ES-I3 (cell line): ENCODE data around the gene RAD51B.

Experiments used
- H3K36me3 ChIP-seq: 2 replicates; pipeline ENCODE4 v1.6.1; 2013; ENCODE audit warnings: mild to moderate bottlenecking, low read length, control low read depth, moderate library complexity; ENCODE audit not compliant: insufficient read depth
- H3K4me1 ChIP-seq: 2 replicates; pipeline ENCODE4 v1.6.1; 2013; ENCODE audit warnings: mild to moderate bottlenecking, control low read depth, low read length; ENCODE audit not compliant: insufficient read depth
- H3K9ac ChIP-seq: 2 replicates; pipeline ENCODE4 v1.6.1; 2013; ENCODE audit warnings: low read depth, mild to moderate bottlenecking, low read length, moderate library complexity
- H3K9me3 ChIP-seq: 2 replicates; pipeline ENCODE4 v1.6.1; 2013; ENCODE audit warnings: mild to moderate bottlenecking, low read length, moderate library complexity; ENCODE audit not compliant: control insufficient read depth, insufficient read depth

RAD51B gene

GRCh38 chr14:67935371-67935770 lies 115.8 kb downstream of the RAD51B start:
- Histone ChIP-seq H3K36me3 (no peaks in the 10 kb centered on the region), H3K9me3 (no peaks in the 10 kb centered on the region; the same call in none of the 2 replicates), H3K4me1 (peaks cover 47% of the 10 kb centered on the region), H3K9ac (no peak overlapping the region)

- no peak overlapping the region for H3K9ac ChIP-seq
- H3K4me1 ChIP-seq, result peaks cover 62% of the 10 kb centered on the region
- H3K36me3 ChIP-seq, result no peaks in the 10 kb centered on the region
- no peaks in the 10 kb centered on the region for H3K9me3 ChIP-seq
These were observed 118.5 kb downstream of the RAD51B start for GRCh38 chr14:67938071-67938470.

- H3K4me1 ChIP-seq, result peaks cover 55% of the 10 kb centered on the region
- no peaks in the 10 kb centered on the region for H3K36me3 ChIP-seq
- no peak overlapping the region for H3K9ac ChIP-seq
- no peaks in the 10 kb centered on the region for H3K9me3 ChIP-seq
These were observed 121.2 kb downstream of the RAD51B start for GRCh38 chr14:67940486-67941455.

GRCh38 chr14:67941456-67942018 lies 122.0 kb downstream of the RAD51B start:
- Histone ChIP-seq H3K4me1 (peaks cover 55% of the 10 kb centered on the region), H3K9ac (no peak overlapping the region), H3K36me3 (no peaks in the 10 kb centered on the region), H3K9me3 (no peaks in the 10 kb centered on the region)

GRCh38 chr14:67942080-67942710 lies 122.6 kb downstream of the RAD51B start:
- peaks cover 53% of the 10 kb centered on the region for H3K4me1 ChIP-seq
- H3K9me3 ChIP-seq, result no peaks in the 10 kb centered on the region
- H3K36me3 ChIP-seq, result no peaks in the 10 kb centered on the region
- no peak overlapping the region for H3K9ac ChIP-seq

- H3K9ac ChIP-seq, result no peak overlapping the region
- no peaks in the 10 kb centered on the region for H3K36me3 ChIP-seq
- H3K9me3 ChIP-seq, result no peaks in the 10 kb centered on the region
- H3K4me1 ChIP-seq, result peaks cover 36% of the 10 kb centered on the region
These were observed 124.4 kb downstream of the RAD51B start for GRCh38 chr14:67943947-67944346.

GRCh38 chr14:67944605-67945004 lies 125.0 kb downstream of the RAD51B start:
- Histone ChIP-seq H3K9ac (no peak overlapping the region), H3K36me3 (no peaks in the 10 kb centered on the region), H3K4me1 (peaks cover 31% of the 10 kb centered on the region), H3K9me3 (no peaks in the 10 kb centered on the region)

- no peak overlapping the region for H3K9ac ChIP-seq
- H3K36me3 ChIP-seq, result no peaks in the 10 kb centered on the region; the same call in 1 of the 2 replicates
These were observed 130.2 kb downstream of the RAD51B start for GRCh38 chr14:67949771-67950170.

GRCh38 chr14:67950386-67950785 lies 130.8 kb downstream of the RAD51B start:
- H3K9ac ChIP-seq, result no peak overlapping the region
- H3K4me1 ChIP-seq, result no peaks in the 10 kb centered on the region
- no peaks in the 10 kb centered on the region; the same call in 1 of the 2 replicates for H3K36me3 ChIP-seq
- peaks cover 4% of the 10 kb centered on the region for H3K9me3 ChIP-seq

More at GRCh38 chr14:67949771-67950170, 130.2 kb downstream of the RAD51B start:
- no peaks in the 10 kb centered on the region for H3K4me1 ChIP-seq
- H3K9me3 ChIP-seq, result peaks cover 4% of the 10 kb centered on the region

- H3K36me3 ChIP-seq, result no peaks in the 10 kb centered on the region; the same call in 1 of the 2 replicates
- H3K4me1 ChIP-seq, result no peaks in the 10 kb centered on the region
- peaks cover 4% of the 10 kb centered on the region for H3K9me3 ChIP-seq
- no peak overlapping the region for H3K9ac ChIP-seq
These were observed 132.1 kb downstream of the RAD51B start for GRCh38 chr14:67951529-67952135.

GRCh38 chr14:67952381-67952780 lies 132.8 kb downstream of the RAD51B start:
- H3K4me1 ChIP-seq, result no peaks in the 10 kb centered on the region
- H3K9me3 ChIP-seq, result peaks cover 4% of the 10 kb centered on the region
- H3K9ac ChIP-seq, result no peak overlapping the region
- H3K36me3 ChIP-seq, result no peaks in the 10 kb centered on the region; the same call in 1 of the 2 replicates

GRCh38 chr14:67952786-67953185 lies 133.2 kb downstream of the RAD51B start:
- Histone ChIP-seq H3K9ac (no peak overlapping the region), H3K36me3 (no peaks in the 10 kb centered on the region; the same call in 1 of the 2 replicates), H3K9me3 (peaks cover 4% of the 10 kb centered on the region), H3K4me1 (no peaks in the 10 kb centered on the region)

GRCh38 chr14:67955261-67955660 lies 135.7 kb downstream of the RAD51B start:
- Histone ChIP-seq H3K9ac (no peak overlapping the region), H3K4me1 (no peaks in the 10 kb centered on the region), H3K9me3 (no peaks in the 10 kb centered on the region), H3K36me3 (no peaks in the 10 kb centered on the region)

GRCh38 chr14:67957946-67958345 lies 138.4 kb downstream of the RAD51B start:
- Histone ChIP-seq H3K9me3 (no peaks in the 10 kb centered on the region), H3K9ac (no peak overlapping the region), H3K4me1 (no peaks in the 10 kb centered on the region), H3K36me3 (no peaks in the 10 kb centered on the region)
